A549 (cell line): ENCODE results near the gene TMEM164. TPM values are rescaled to one million over a fixed set of nuclear protein-coding genes. Genes with fewer than 3 reads are reported as not detected.

Experiments
- ATAC-seq, 2 experiments: fragments of 200-7000 bp in 1 of 2; fragments of >200 bp in 1 of 2; cut with Nextera tagmentation in 1 of 2; cut with Tn5 transposase in 1 of 2; 3 replicates each; pipeline versions ENCODE4 v1.8.0 to v1.9.1; 2018 to 2020; ENCODE audit warnings: mild to moderate bottlenecking in 1 of 2, moderate library complexity in 1 of 2
- CTCF ChIA-PET: fragments of 300-600 bp; sonication (Branson Sonifier 250); formaldehyde crosslinking; extraction: SDS; loops from one replicate; lab custom pipeline; 2021; ENCODE audit warnings: antibody characterized with exemption, inconsistent platforms; lab: Yijun Ruan, JAX
- POLR2A ChIA-PET: fragments of 350-600 bp; formaldehyde crosslinking; extraction: SDS; loops from one replicate; lab custom pipeline; 2021; ENCODE audit warnings: antibody characterized with exemption, inconsistent platforms; lab: Yijun Ruan, JAX
- DNase-seq, 2 experiments: peaks; one replicate each; pipeline versions ENCODE4 v3.0.0 to v3.0.0-alpha.2; 2011 to 2016; ENCODE audit warnings: low read depth in 1 of 2, low spot score in 1 of 2
- FAIRE-seq: peaks from 2 replicates; lab custom pipeline; 2011; peaks lifted over from hg19 to GRCh38; lab: Jason Lieb, UNC
- H3K27ac ChIP-seq, 2 experiments: fragments of >200 bp; sonication (Bioruptor Twin); formaldehyde crosslinking; 3 replicates each; pipeline ENCODE4 v1.5.1; 2016 to 2017
- H3K4me1 ChIP-seq: fragments of >200 bp; sonication (Bioruptor Twin); formaldehyde crosslinking; 3 replicates; pipeline ENCODE4 v1.6.1; 2016
- H3K4me2 ChIP-seq: fragments of >200 bp; sonication (Bioruptor Twin); formaldehyde crosslinking; 3 replicates; pipeline ENCODE4 v1.6.1; 2016
- H3K4me3 ChIP-seq: fragments of >200 bp; sonication (Bioruptor Twin); formaldehyde crosslinking; 3 replicates; pipeline ENCODE4 v1.5.1; 2016
- H3K9me3 ChIP-seq: fragments of >200 bp; sonication (Bioruptor Twin); formaldehyde crosslinking; 3 replicates; pipeline ENCODE4 v1.6.1; 2016
- CBX2 ChIP-seq: fragments of 200-600 bp; sonication (generic); IDR thresholded peaks from 2 replicates; pipeline ENCODE4 v1.6.1; 2016; ENCODE audit warnings: low read depth, mild to moderate bottlenecking, borderline replicate concordance
- CEBPB ChIP-seq, 2 experiments: fragments of >200 bp in 1 of 2; sonication (Bioruptor Twin) in 1 of 2; formaldehyde crosslinking in 1 of 2; IDR thresholded peaks; 2 replicates each; pipeline ENCODE4 v1.6.1; 2012 to 2016
- EHMT2 ChIP-seq: fragments of 200-600 bp; sonication (generic); IDR thresholded peaks from 2 replicates; pipeline ENCODE4 v1.6.1; 2016; ENCODE audit warnings: antibody characterized with exemption, low read depth, mild to moderate bottlenecking, moderate library complexity
- ELK1 ChIP-seq: fragments of 150-350 bp; IDR thresholded peaks from 2 replicates; pipeline ENCODE4 v1.6.1; 2014; ENCODE audit warnings: low read depth, mild to moderate bottlenecking, low read length
- EP300 ChIP-seq, 2 experiments: fragments of >200 bp; sonication (Bioruptor Twin); formaldehyde crosslinking; IDR thresholded peaks; 2 replicates in 1 of 2; 3 replicates in 1 of 2; pipeline ENCODE4 v1.6.1; 2016 to 2017
- GATA3 ChIP-seq: IDR thresholded peaks from 2 replicates; pipeline ENCODE4 v1.6.1; 2012; ENCODE audit warnings: borderline replicate concordance
- HOXA7 ChIP-seq: fragments of 250-450 bp; sonication (Bioruptor Pico); IDR thresholded peaks from 2 replicates; pipeline ENCODE4 v1.5.0; 2020; ENCODE audit warnings: mild to moderate bottlenecking, moderate library complexity
- KDM1A ChIP-seq: fragments of 200-600 bp; sonication (generic); IDR thresholded peaks from 2 replicates; pipeline ENCODE4 v1.6.1; 2016; ENCODE audit warnings: low read depth, mild to moderate bottlenecking
- KDM5A ChIP-seq: fragments of 200-600 bp; sonication (generic); IDR thresholded peaks from 2 replicates; pipeline ENCODE4 v1.6.1; 2016; ENCODE audit warnings: antibody characterized with exemption, mild to moderate bottlenecking
- MAFK ChIP-seq: fragments of 450-650 bp; IDR thresholded peaks from 2 replicates; pipeline ENCODE4 v1.6.1; 2014; ENCODE audit not compliant: partially characterized antibody
- NFE2L2 ChIP-seq: fragments of 150-350 bp; conservative IDR thresholded peaks from 2 replicates; pipeline ENCODE4 v1.6.1; 2014; ENCODE audit warnings: low read length
- PHF8 ChIP-seq: fragments of 200-600 bp; sonication (generic); IDR thresholded peaks from 2 replicates; pipeline ENCODE4 v1.6.1; 2016; ENCODE audit warnings: low read depth, mild to moderate bottlenecking, antibody characterized with exemption, moderate library complexity, borderline replicate concordance
- POLR2AphosphoS2 ChIP-seq: conservative IDR thresholded peaks from 2 replicates; pipeline ENCODE4 v1.6.1; 2012; ENCODE audit warnings: low read length, improper control_type of control experiment, inconsistent platforms
- RARB ChIP-seq: fragments of 250-450 bp; sonication (Bioruptor Pico); IDR thresholded peaks from 2 replicates; pipeline ENCODE4 v1.8.0; 2021; ENCODE audit warnings: mild to moderate bottlenecking, moderate library complexity
- RNF2 ChIP-seq: fragments of 200-600 bp; sonication (generic); IDR thresholded peaks from 2 replicates; pipeline ENCODE4 v1.6.1; 2016; ENCODE audit warnings: low read depth, mild to moderate bottlenecking, antibody characterized with exemption, moderate library complexity, borderline replicate concordance
- ZC3H11A ChIP-seq: fragments of 450-650 bp; IDR thresholded peaks from 2 replicates; pipeline ENCODE4 v1.6.1; 2014; ENCODE audit warnings: antibody characterized with exemption, mild to moderate bottlenecking
- ZNF302 ChIP-seq: fragments of 250-450 bp; sonication (Bioruptor Pico); IDR thresholded peaks from 2 replicates; pipeline ENCODE4 v1.9.0; 2021; ENCODE audit warnings: inconsistent platforms, mild to moderate bottlenecking, moderate library complexity
- WGBS: methylation state at CpG from one replicate; pipeline ENCODE4 v1.1.6; 2017; ENCODE audit errors: missing lambda C conversion rate; 5-methylcytosine and 5-hydroxymethylcytosine counted together
- polyA plus RNA-seq, 4 experiments: library from polyadenylated mRNA; depleted of rRNA in 3 of 4; stranded (reverse); fragments of >200 nt; fragmentation: RNase III in 1 of 4; extraction: RNeasy Plus Mini Kit Qiagen cat#74134 plus additional on column Dnase treatment in 1 of 4; gene quantifications; 2 replicates in 3 of 4; 3 replicates in 1 of 4; pipeline ENCODE4 v1.2.3, GENCODE V29; 2011 to 2017
- TF ChIP-seq, protein P1 (sequence below): fragments of >200 bp; sonication (Bioruptor Twin); formaldehyde crosslinking; IDR thresholded peaks from 2 replicates; pipeline ENCODE4 v1.6.1; 2016
- TF ChIP-seq, protein P2 (sequence below): IDR thresholded peaks from 2 replicates; pipeline ENCODE4 v1.6.1; 2012
- TF ChIP-seq, protein P3 (sequence below): IDR thresholded peaks from 2 replicates; pipeline ENCODE4 v1.6.1; 2012; ENCODE audit warnings: low read depth, borderline replicate concordance

TMEM164 gene
- polyA plus RNA-seq, 2 of the 4 experiments (the other 2 are of a cell fraction): 32.0 to 43.7 TPM

GRCh38 chrX:110087485-110088356 lies 84.8 kb downstream of the TMEM164 start (continued):
- TF ChIP-seq ELK1 (no peak), EHMT2 (no peak), MAFK (peak; percentile 100), GATA3 (peak; percentile 50; the same call in 1 of the 2 replicates), CEBPB (IDR thresholded peaks at IDR 0.05) (peak; percentile 82 to 93), KDM5A (no peak), PHF8 (no peak), RARB (CRISPR knock-in tag) (0 out of 2 replicates have a peak, but pooled peaks have one; percentile 54), CBX2 (no peak)
- TF ChIP-seq, protein P1, sequence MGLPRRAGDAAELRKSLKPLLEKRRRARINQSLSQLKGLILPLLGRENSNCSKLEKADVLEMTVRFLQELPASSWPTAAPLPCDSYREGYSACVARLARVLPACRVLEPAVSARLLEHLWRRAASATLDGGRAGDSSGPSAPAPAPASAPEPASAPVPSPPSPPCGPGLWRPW: peak; percentile 32; the same call in 1 of the 2 replicates

- H3K9me3 ChIP-seq: no peaks in the 10 kb centered on the region
- peak overlapping the region; percentile 96 to 99 for H3K27ac ChIP-seq
- DNase-seq (no peak), ATAC-seq (no peak), FAIRE-seq (no peak)
- ChIA-PET POLR2A (no interaction called here), CTCF (interaction anchor here (0.6 to 1.9 kb wide), 2 partner anchors 57 to 65 kb away, joined by 3 to 11 read pairs; no protein-coding TSS in a partner anchor)
- peak overlapping the region; percentile 96; the same call in 2 of the 3 replicates for H3K4me2 ChIP-seq
- 94% methylated on average over 6 of the region's 6 CpGs for WGBS
- no peak for TF ChIP-seq ZNF302
- no peak for TF ChIP-seq NFE2L2
- TF ChIP-seq, protein P2, sequence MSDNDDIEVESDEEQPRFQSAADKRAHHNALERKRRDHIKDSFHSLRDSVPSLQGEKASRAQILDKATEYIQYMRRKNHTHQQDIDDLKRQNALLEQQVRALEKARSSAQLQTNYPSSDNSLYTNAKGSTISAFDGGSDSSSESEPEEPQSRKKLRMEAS: no peak
- TF ChIP-seq HOXA7 (CRISPR knock-in tag): no peak
- H3K4me1 ChIP-seq: peaks cover 46% of the 10 kb centered on the region
- H3K4me3 ChIP-seq: no peak overlapping the region
These were observed 86.9 kb downstream of the TMEM164 start for GRCh38 chrX:110089656-110090403.

GRCh38 chrX:110097920-110098319 lies 95.0 kb downstream of the TMEM164 start:
- Histone ChIP-seq H3K27ac (0 out of 6 replicates have a peak overlapping the region, but pooled peaks of 1 of the 2 experiments have one; percentile 16), H3K4me3 (no peak overlapping the region), H3K4me1 (peaks cover 14% of the 10 kb centered on the region), H3K4me2 (0 out of 3 replicates have a peak overlapping the region, but pooled peaks have one; percentile 8), H3K9me3 (0 out of 3 replicates have a peak, but pooled peaks cover 4% of the 10 kb centered on the region)
- ChIA-PET POLR2A (no interaction called here), CTCF (no interaction called here)
- DNase-seq: no peak
- ATAC-seq: no peak
- TF ChIP-seq ZC3H11A: no peak
- TF ChIP-seq KDM1A: no peak
- TF ChIP-seq POLR2AphosphoS2: no peak
- TF ChIP-seq, protein P3, sequence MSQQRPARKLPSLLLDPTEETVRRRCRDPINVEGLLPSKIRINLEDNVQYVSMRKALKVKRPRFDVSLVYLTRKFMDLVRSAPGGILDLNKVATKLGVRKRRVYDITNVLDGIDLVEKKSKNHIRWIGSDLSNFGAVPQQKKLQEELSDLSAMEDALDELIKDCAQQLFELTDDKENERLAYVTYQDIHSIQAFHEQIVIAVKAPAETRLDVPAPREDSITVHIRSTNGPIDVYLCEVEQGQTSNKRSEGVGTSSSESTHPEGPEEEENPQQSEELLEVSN: no peak
- TF ChIP-seq KDM5A: no peak
- no peak for TF ChIP-seq RNF2
- no peak for TF ChIP-seq MAFK
- TF ChIP-seq EP300 (IDR thresholded peaks at IDR 0.05): no peak
- FAIRE-seq: no peak
